Suprapubic skin (tissue), 4 donors: ENCODE data around the gene UBA1. TPM values are rescaled to one million over a fixed set of nuclear protein-coding genes. Genes with fewer than 3 reads are reported as not detected.

Experiments
- DNase-seq, 2 donors: peaks; one replicate each; pipeline ENCODE4 v3.0.0-alpha.2; 2019; ENCODE audit warnings: low spot score in 2 of 2
- H3K27ac ChIP-seq: fragments of 200-600 bp; sonication (generic); one replicate; pipeline ENCODE4 v1.5.1; 2019
- H3K27me3 ChIP-seq: fragments of 200-600 bp; sonication (generic); one replicate; pipeline ENCODE4 v1.5.1; 2019
- H3K36me3 ChIP-seq: fragments of 200-600 bp; sonication (generic); one replicate; pipeline ENCODE4 v1.5.1; 2019
- H3K4me1 ChIP-seq: fragments of 200-600 bp; sonication (generic); one replicate; pipeline ENCODE4 v1.5.1; 2019
- H3K4me3 ChIP-seq: fragments of 200-600 bp; sonication (generic); one replicate; pipeline ENCODE4 v1.5.1; 2019; ENCODE audit warnings: mild to moderate bottlenecking
- H3K9me3 ChIP-seq: fragments of 200-600 bp; sonication (generic); one replicate; pipeline ENCODE4 v1.5.1; 2019
- EP300 ChIP-seq: sonication (generic); formaldehyde crosslinking; IDR thresholded peaks from one replicate; pipeline ENCODE4 v1.6.1; 2017; ENCODE audit warnings: antibody characterized with exemption
- POLR2A ChIP-seq, 2 donors: fragments of 450-650 bp; IDR thresholded peaks; one replicate each; pipeline ENCODE4 v1.6.1; 2017; ENCODE audit warnings: antibody characterized with exemption in 2 of 2, mild to moderate bottlenecking in 2 of 2, moderate library complexity in 2 of 2
- POLR2AphosphoS5 ChIP-seq, 3 donors: sonication (generic); formaldehyde crosslinking; IDR thresholded peaks; one replicate each; pipeline ENCODE4 v1.6.1; 2017; ENCODE audit warnings: antibody characterized with exemption in 3 of 3
- WGBS: methylation state at CpG from one replicate; pipeline ENCODE4 v1.1.5; 2018; 5-methylcytosine and 5-hydroxymethylcytosine counted together
- total RNA-seq, 4 donors: library from RNA; depleted of rRNA; stranded (reverse); fragments of >200 nt; gene quantifications; one replicate each; pipeline ENCODE4 v1.1.0, GENCODE V29; 2016
- TF ChIP-seq, protein P1 (sequence below), 2 donors: fragments of 200-600 bp in 1 of 2; fragments of 450-650 bp in 1 of 2; sonication (generic) in 1 of 2; IDR thresholded peaks; one replicate each; pipeline ENCODE4 v1.5.1; 2016 to 2019; ENCODE audit warnings: antibody characterized with exemption in 2 of 2, mild to moderate bottlenecking in 1 of 2, moderate library complexity in 1 of 2

The UBA1 gene
- total RNA-seq, 4 donors from 2014 or later = 146 to 186 (median 157) TPM

DNA sequence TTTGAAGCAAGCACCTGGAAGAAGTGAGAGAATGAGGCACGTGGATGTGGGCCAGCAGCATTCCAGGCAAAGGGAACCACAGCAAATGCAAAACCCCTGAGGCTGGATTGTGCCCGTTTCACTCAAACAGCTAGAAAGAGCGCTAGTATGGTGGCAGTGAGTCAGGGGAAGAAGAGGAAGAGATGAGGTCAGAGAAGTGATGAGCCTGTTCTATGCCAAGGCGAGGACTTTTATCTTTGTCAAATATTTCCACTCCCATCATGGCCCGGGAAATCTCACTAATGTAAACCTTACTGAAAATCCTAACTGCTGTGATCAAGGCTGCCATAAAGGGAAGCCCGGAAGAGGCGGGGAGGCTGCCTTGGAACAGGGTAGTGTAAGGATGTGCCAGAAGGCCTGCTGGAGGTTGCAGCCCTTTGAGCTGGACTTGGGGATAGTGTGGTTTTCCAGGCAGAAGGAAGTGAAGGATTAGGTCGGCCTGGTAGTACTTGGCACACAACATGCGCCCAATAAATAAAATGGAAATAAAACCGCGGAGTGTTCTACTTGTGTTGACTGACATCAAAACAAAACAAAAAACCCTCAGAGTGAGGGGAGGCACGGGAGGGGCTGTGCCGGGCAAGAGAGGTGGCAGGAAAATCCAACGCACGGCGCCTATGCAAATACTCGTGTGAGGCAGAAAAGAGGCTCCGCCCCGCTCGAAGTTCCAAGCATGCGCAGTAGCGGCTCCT, 23.7 kb downstream of the UBA1 start:
- peaks cover 31% of the 10 kb centered on the region for H3K4me1 ChIP-seq
- H3K4me3 ChIP-seq = peak overlapping the region; percentile 30
- H3K27ac ChIP-seq = peak overlapping the region; percentile 97
- peaks cover 34% of the 10 kb centered on the region for H3K36me3 ChIP-seq
- peak in 1 of 2 donors; percentile 45 for TF ChIP-seq POLR2A (IDR thresholded peaks at IDR 0.05)
- TF ChIP-seq, protein P1, sequence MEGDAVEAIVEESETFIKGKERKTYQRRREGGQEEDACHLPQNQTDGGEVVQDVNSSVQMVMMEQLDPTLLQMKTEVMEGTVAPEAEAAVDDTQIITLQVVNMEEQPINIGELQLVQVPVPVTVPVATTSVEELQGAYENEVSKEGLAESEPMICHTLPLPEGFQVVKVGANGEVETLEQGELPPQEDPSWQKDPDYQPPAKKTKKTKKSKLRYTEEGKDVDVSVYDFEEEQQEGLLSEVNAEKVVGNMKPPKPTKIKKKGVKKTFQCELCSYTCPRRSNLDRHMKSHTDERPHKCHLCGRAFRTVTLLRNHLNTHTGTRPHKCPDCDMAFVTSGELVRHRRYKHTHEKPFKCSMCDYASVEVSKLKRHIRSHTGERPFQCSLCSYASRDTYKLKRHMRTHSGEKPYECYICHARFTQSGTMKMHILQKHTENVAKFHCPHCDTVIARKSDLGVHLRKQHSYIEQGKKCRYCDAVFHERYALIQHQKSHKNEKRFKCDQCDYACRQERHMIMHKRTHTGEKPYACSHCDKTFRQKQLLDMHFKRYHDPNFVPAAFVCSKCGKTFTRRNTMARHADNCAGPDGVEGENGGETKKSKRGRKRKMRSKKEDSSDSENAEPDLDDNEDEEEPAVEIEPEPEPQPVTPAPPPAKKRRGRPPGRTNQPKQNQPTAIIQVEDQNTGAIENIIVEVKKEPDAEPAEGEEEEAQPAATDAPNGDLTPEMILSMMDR (IDR thresholded peaks at IDR 0.05) = no peak
- DNase-seq = peak in 1 of 2 donors; percentile 78
- 11% methylated on average over 22 of the region's 22 CpGs for WGBS
- no peaks in the 10 kb centered on the region for H3K27me3 ChIP-seq
- H3K9me3 ChIP-seq = no peaks in the 10 kb centered on the region

DNA sequence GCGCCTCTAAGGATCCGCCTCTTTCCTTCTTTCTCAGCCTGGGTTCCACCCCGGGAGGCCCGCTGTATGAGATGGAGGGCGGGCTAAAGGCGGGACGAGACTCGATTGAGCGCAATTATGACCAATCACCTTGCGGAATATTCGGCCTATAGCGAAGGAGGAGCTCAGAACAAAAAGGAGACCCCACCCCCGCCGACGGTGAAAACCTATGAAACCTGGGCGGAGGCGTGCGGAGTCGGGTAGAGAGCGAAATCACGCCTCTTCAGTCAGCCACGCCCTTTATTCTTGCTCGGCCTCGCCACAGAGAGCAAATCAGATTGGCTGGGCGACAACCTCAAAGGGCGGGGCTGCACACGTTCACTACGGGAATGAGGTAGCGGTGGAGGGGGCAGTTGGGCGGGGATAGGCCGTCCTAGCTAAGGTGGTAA, 24.2 kb downstream of the UBA1 start:
- Histone ChIP-seq H3K36me3 (peaks cover 28% of the 10 kb centered on the region), H3K27ac (peak overlapping the region; percentile 97), H3K4me3 (peak overlapping the region; percentile 90), H3K4me1 (peaks cover 31% of the 10 kb centered on the region), H3K27me3 (no peaks in the 10 kb centered on the region), H3K9me3 (no peaks in the 10 kb centered on the region)
- peak; percentile 96 to 99 for DNase-seq
- TF ChIP-seq, protein P1 (IDR thresholded peaks at IDR 0.05) = no peak
- TF ChIP-seq POLR2A (IDR thresholded peaks at IDR 0.05) (peak in 1 of 2 donors; percentile 49), POLR2AphosphoS5 (IDR thresholded peaks at IDR 0.05) (no peak), EP300 (no peak)
- WGBS = 19% methylated on average over 29 of the region's 31 CpGs

DNA sequence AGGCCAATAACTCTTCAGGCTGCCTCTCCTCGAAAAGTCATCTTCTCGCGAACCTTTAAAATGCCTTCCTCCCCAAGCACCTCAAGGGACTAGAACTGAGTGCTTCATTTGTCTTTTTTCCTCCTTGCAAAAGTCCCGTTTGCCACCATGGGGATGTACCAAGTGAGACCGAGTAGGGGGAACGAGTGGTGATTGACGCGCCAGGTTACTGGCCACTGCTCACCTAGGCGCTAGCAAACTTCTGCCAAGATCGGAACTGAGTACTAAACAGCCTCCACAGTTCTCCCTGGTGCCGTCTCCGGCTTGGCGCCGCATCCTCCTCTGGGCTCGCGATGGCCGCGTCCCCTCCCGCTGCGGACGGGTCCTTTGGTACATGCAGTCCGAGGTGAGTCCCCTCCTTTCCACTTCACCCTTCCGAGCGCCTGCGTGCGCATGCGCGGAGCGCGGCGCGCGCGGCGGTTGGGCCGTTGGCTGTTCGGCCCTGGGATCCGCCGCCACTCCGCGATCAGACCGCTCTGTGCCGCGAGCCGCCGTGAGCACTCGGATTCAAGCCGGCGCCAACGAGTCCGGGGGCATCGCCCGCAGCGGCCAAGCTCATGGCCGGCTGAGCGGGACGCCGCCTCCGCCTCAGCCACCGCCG, 24.8 kb downstream of the UBA1 start, which contains the start of gene CDK16:
CDK16 (plus strand) TSS at position 402 of the 640 bp plus-strand sequence. CDS start 4,877 bp downstream, outside the sequence.
- DNase-seq = peak in 1 of 2 donors; percentile 89

DNA sequence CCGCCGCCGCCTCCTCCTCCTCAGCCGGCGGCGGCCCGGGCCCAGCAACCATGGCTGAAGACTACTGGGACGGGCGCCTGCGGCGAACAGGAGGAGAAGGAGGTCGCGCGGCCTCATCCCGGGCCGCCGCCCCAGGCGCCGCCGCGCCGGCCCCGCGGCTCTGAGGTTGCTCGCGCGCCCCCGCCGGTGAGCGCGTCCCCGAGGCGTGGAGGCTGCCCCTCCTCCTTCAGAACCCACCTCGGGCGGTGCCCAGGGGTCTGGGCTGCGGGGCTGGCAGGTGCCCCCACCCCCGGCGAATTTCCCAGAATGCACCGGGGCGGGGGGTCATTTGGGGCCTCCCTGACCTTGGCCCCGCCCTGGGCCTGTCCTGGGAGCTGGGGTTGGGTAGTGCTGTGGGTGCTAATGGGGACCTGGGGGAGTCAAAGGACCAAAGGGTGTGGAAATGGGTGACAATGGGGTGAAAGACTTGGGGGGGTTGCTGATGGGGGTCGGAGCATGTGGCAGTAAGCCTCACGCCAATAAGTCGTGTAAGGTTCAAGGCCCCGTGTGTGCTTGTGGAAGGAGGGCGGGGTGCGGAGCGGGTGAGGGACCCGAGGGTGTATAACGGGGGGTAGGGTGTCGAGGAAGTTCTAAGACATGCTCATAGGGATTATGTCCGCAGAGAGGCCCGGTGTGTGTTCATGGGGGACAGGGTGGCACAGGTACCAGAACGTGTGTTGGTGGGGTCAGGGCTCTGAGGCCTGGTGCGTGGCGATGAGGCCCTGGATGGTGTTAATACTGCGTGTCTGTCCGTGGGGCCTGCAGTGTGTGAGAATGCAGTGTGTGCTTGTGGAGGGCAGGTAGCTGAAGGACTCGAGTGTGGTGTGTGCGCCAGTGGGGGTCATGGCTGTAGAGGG, 25.5 kb downstream of the UBA1 start:
- Histone ChIP-seq H3K27ac (peak overlapping the region; percentile 97), H3K36me3 (peaks cover 25% of the 10 kb centered on the region), H3K4me1 (peaks cover 31% of the 10 kb centered on the region), H3K9me3 (no peaks in the 10 kb centered on the region), H3K4me3 (peak overlapping the region; percentile 90), H3K27me3 (no peaks in the 10 kb centered on the region)
- WGBS = 17% methylated on average over 39 of the region's 60 CpGs
- TF ChIP-seq POLR2AphosphoS5 (IDR thresholded peaks at IDR 0.05) (no peak), EP300 (no peak), POLR2A (IDR thresholded peaks at IDR 0.05) (no peak)
- TF ChIP-seq, protein P1 (IDR thresholded peaks at IDR 0.05) = no peak
- DNase-seq = peak in 1 of 2 donors; percentile 79

More for the DNA sequence above, 24.8 kb downstream of the UBA1 start, which contains the start of gene CDK16:
- peak within 1 kb of the TSS; percentile 90 for H3K4me3 ChIP-seq
- TF ChIP-seq, protein P1 (IDR thresholded peaks at IDR 0.05) = no peak
- TF ChIP-seq POLR2AphosphoS5 (IDR thresholded peaks at IDR 0.05) (peak; percentile 44 to 67 (median 54)), POLR2A (IDR thresholded peaks at IDR 0.05) (peak; percentile 63 to 79)
- H3K27me3 ChIP-seq = no peaks in the 10 kb centered on the region
- H3K27ac ChIP-seq = peak within 1 kb of the TSS; percentile 97
- peaks cover 25% of the 10 kb centered on the region for H3K36me3 ChIP-seq
- 6% methylated on average over 46 of the region's 61 CpGs for WGBS
- no peaks in the 10 kb centered on the region for H3K9me3 ChIP-seq
- peaks cover 31% of the 10 kb centered on the region for H3K4me1 ChIP-seq
